ENCODE measurements around the gene ELMO2. TPM values are rescaled to one million over a fixed set of nuclear protein-coding genes. Genes with fewer than 3 reads are reported as not detected.

The ELMO2 gene
- total and polyA plus RNA-seq, 9 of the 15 experiments (the other 6 are each of a cell fraction or from before 2014, with no cell fraction given): 7.5 to 21.5 (median 15.9) TPM

- TF ChIP-seq MNT (conservative IDR thresholded peaks at IDR 0.05): peak; percentile 20 to 50; a peak in 1 of 4 replicates
- peak; percentile 46 for TF ChIP-seq TAF9B (IDR thresholded peaks at IDR 0.05; ENCODE audit: partially characterized antibody)
- peak; percentile 68 for TF ChIP-seq EP300 (IDR thresholded peaks at IDR 0.05; ENCODE audit: low read length)
- no peak for TF ChIP-seq PBX2 (CRISPR knock-in tag; IDR thresholded peaks at IDR 0.05; ENCODE audit: low read depth)
- peak; percentile 95 for TF ChIP-seq PBX2 (tag; conservative IDR thresholded peaks at IDR 0.05; ENCODE audit: low read depth)
- no peak for TF ChIP-seq GATA2 (CRISPR knock-in tag; IDR thresholded peaks at IDR 0.05)
- peak; percentile 99 for TF ChIP-seq MEIS2 (IDR thresholded peaks at IDR 0.05; ENCODE audit: partially characterized antibody)
These were observed 38.2 kb downstream of the ELMO2 start (continued) for GRCh38 chr20:46367967-46368901.
